Measurements from ENCODE around the gene TBC1D22B.

TBC1D22B gene

DNA sequence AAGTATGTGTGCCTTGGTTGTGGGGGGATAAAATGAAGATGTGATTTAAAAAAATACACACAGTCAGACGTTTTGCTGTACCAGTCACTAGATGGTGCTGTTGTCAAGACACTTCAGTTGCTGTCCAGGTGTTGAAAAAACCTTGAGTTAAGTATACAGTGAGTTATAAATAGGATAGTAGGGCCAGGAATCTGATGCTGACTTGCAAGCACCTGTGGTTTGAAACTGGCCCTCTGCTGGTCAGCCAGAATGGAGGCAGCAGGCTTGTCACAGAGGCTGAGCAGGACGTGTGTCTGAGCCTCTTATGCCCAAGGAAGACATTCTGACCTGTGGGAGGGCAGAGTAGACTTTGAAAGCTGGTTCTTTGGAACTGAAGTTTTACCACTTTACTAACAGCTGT, 124.0 kb downstream of the TBC1D22B start:
- TF ChIP-seq, protein P1, sequence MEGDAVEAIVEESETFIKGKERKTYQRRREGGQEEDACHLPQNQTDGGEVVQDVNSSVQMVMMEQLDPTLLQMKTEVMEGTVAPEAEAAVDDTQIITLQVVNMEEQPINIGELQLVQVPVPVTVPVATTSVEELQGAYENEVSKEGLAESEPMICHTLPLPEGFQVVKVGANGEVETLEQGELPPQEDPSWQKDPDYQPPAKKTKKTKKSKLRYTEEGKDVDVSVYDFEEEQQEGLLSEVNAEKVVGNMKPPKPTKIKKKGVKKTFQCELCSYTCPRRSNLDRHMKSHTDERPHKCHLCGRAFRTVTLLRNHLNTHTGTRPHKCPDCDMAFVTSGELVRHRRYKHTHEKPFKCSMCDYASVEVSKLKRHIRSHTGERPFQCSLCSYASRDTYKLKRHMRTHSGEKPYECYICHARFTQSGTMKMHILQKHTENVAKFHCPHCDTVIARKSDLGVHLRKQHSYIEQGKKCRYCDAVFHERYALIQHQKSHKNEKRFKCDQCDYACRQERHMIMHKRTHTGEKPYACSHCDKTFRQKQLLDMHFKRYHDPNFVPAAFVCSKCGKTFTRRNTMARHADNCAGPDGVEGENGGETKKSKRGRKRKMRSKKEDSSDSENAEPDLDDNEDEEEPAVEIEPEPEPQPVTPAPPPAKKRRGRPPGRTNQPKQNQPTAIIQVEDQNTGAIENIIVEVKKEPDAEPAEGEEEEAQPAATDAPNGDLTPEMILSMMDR (IDR thresholded peaks at IDR 0.05; ENCODE audit: insufficient read depth, low read length, missing control alignments): peak; percentile 24
- no peak for DNase-seq (ENCODE audit: low read depth, low spot score)
- ChIA-PET CTCF (interaction anchor here (0.5 to 4.4 kb wide), 13 partner anchors 10 to 310 kb away, joined by 3 to 37 read pairs (median 4); no protein-coding TSS in a partner anchor), POLR2A (no interaction called here)
- H3K4me3 ChIP-seq (ENCODE audit: low read depth, low read length): no peak overlapping the region
